ENCODE data around the gene SNX9.
"Not testable (repeated sequence)": the region's sequence is repeated elsewhere in the genome, so short reads cannot be mapped to it uniquely, and the experiment has no call there.

Gene SNX9

DNA sequence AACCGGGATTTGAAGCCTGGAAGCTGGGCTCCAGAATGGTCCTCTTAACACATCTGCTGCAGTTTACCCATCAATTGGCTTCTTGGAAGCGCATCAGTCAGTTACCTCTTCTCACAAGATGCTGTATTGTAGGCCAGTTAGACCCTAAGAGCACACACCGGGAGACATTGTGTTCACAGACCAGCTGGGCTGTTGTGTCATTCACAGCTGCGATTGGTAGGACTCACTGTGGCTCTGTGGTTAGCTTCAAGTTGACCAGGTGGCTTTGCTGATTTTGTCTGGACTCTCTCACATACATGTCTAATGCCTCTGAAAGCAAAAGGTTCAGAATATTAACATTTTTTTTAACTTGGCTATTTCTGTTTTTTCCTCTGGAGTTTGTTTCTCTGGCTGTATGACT, 64.8 kb downstream of the SNX9 start:
- no peak for DNase-seq

- no peak for DNase-seq
These were observed 68.7 kb downstream of the SNX9 start for GRCh38 chr6:157891544-157892362.

- DNase-seq = no peak
These were observed 69.4 kb downstream of the SNX9 start for GRCh38 chr6:157892363-157892877.

DNA sequence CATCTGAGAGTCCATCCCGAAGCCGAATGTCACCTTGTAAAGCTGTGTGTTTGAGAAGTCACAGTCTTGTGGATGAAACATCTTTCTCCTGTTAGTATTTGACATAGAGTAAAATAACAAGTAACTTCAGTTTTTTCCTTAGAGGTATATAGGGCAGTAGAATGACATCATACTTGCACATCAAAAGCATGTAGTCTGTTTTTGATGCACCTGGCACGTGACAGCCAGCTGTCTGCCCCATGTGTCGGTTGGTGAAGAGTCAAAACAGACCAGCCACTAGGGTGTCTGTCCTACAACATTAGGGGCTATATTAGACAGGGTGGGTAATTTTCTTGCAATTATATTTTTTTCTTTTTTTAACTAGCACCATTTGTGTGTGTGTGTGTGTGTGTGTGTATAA, 70.2 kb downstream of the SNX9 start:
- DNase-seq = no peak

DNA sequence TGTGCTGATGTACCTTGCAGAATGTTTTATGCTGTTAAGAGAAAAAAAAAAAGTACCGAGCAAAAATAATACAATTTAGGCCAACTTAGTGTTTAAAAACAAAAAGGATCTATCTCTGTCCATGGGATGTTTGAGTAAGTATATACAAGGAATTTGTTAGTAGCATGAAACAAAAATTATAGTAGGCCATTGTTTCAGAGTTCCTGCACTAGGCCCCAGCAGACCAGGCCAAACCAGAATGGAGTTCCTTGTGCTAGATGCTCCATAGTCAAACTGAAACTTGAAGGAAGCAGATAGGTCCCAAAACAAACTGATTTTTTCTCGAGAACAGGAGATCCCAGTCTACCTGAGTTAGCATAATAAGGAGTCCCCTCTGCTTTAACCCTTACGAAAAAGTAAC, 72.5 kb downstream of the SNX9 start:
- no peak for DNase-seq

GRCh38 chr6:157896932-157897331, 73.9 kb downstream of the SNX9 start:
- DNase-seq = no peak

DNA sequence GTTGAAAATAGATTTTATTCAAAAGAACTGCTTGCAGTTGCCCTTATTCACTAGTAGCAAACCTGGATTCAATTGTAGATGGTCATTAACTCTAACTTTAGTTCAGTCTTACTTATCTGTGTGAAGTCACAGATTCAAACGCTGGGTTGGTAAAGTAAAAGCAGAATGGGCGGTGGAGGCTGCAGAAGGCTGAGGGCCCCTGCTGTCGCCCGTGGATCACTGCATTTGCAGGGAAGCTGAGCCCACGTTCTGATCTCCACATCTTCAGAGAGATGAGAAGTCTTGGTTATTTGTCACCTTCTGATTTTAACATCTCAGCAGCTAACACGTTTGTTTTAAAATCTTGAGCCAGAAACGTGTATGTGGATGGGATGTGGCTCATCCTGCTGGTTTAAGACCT, 75.1 kb downstream of the SNX9 start:
- DNase-seq = peak in 4 of 14 donors; percentile 23 to 43 (median 32)

- no peak for DNase-seq
These were observed 75.6 kb downstream of the SNX9 start for GRCh38 chr6:157898640-157899039.

DNA sequence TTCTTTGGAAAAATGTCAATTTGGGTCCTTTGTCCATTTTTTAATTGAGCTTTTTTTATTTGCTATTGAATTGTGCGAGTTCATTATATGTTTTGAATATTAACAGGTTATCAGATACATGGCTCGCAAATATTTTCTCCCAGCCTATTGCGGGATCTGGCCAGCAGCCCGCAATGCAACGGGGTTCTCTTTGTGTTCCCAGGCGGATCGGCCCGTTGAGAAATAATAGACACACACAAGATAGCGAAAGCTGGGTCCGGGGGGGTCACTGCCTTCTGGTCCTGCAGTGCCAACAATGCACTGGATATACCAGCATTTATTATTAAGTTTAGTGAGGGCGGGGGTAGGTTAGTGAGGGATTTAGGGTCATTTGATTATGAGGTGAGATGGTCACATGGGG, 77.2 kb downstream of the SNX9 start:
- not testable (repeated sequence) for DNase-seq

DNA sequence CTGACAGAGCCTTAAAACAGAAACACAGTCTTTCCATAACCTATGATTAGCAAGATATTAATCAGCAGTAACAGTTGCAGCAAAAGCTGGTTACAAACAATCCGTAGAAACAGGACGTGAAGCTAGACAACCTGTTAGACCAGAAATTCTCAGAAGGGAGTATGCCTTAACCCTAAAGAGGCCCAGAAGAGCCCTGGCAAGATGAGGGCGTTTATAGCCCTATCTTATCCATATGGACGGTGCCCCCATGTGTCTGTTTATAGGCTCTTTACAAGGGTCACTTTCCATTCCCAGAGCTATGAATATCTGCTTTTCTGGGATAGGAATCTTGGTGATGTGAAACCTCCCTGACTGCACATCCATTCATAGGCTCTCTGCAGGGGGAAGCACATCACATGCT, 77.7 kb downstream of the SNX9 start:
- DNase-seq = not testable (repeated sequence)

GRCh38 chr6:157904999-157905398, 82.0 kb downstream of the SNX9 start:
- no peak for DNase-seq

GRCh38 chr6:157905590-157906342, 82.7 kb downstream of the SNX9 start:
- DNase-seq = no peak

DNA sequence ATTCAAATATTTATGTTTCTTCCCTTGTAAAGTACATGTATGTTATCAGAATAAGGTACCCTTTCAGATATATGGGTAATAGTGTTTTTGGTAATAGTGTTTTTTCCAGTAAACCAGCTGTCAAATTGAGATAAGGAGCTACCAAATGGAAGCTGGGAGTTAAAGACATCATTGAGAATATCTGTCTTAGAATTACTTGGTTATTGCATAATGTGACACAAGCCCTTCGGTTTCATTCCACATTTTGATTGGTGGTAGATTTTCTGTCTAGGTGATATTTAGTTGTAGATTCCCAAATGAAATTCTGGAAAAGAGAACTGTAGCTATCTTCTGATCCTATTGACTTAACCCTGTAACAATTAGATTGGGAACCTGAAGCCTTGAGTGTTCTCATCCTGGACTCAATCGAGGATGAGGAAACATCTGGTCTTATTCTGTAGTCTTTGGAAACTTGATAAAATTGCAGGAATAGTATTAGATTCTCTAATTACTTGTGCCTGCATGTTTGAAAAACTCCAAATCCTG, 83.6 kb downstream of the SNX9 start:
- no peak for DNase-seq

DNA sequence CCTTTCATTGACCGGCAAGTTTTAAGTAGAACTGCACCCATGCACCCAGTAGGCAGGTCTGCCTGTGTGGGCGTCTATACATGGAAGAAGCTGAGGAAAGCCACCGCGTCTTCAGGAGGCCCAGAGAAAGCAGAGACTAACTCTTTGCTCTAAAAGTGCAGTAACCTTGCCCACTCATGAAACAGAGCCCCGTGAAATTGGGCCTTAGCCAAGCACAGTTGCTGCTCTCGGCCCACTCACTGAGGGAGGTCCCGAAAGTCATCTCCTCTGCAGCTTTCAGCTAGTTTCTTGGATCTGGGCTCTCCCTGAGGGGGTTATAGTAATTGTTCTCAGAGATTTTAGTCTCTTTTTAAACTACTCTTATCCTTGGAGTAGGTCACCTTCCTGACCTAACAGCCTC, 84.6 kb downstream of the SNX9 start:
- no peak for DNase-seq

DNA sequence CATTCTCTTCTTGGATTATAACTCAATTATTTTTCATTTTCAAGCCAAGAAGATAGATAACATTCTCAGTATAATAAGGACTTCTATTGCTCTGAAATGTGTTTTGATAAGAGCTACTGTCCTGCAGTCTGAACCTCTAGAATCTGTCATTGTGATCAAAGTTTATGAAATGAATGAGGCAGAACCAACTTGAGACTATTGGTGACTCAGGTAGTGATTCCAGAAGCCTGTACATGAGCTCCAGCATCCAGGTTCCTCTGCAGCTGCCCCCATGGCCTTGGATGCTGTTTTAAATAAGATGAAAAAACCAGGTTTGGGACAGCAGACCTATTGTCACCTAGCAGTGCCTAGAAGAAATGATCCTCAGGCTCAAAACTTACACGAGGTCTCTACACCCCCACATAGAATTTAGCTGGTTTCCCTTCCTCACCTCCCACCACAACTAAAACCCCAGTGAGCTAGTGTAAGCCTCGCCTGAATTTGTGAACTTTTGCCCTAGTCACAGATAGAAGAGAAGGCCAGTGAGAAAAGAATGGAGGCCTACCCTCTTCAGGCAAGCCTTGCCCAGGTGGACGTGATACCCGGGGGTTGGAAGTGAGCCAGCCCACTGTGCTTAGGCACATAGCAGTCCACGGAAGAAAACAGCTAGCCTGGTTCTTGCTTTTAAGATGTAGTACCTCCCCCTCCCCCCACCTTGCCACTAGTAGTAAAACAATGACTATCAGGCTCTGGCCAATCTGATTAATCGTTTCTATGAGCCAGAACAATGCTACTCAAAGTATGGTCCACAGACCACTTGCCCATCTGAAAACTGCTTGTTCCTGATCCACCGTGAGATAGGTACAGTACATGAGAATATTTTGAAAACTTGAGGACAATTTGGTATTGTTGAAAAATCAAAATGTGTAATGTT, 85.6 kb downstream of the SNX9 start:
- no peak for DNase-seq

GRCh38 chr6:157909282-157909664, 86.2 kb downstream of the SNX9 start:
- DNase-seq = no peak

GRCh38 chr6:157911278-157911677, 88.2 kb downstream of the SNX9 start:
- DNase-seq = no peak

- DNase-seq = no peak
These were observed 88.7 kb downstream of the SNX9 start for GRCh38 chr6:157911786-157912185.

GRCh38 chr6:157912326-157912725, 89.3 kb downstream of the SNX9 start:
- DNase-seq = peak in 7 of 14 donors; percentile 33 to 58 (median 40)

DNA sequence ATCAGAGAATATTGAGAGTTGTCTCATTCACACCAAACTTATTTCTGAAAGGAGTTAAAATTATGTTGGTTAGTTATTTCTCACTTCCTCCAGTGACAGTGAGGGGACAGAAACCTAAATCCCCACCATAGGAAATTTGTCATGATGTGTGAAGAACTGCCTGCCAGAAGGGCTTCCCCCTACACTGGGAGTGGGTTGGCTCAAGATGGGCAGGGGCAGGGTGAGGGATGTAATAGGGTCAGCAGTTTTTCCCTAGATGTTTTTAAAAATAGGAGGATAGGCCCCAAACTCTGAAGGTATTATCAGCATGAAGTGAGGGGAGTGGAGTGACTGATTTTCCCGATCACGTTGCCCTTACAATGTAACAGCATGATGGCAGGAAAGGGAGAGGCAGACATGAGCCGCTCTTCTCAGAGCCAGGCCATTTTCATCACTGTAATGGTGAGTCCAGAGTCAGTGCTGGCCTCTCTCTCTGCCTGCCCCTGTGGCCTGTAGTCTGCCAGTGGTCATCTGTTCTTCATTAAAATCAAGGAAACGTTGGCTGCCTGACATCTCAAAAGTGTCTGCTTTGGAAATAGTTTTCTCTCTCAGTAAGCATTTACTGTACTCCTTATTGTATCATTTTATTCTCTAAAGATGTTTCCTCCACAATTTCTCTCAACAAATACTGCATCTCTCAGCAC, 98.8 kb downstream of the SNX9 start:
- DNase-seq = no peak

- DNase-seq = no peak
These were observed 102.7 kb downstream of the SNX9 start for GRCh38 chr6:157925771-157926170.

- no peak for DNase-seq
These were observed 104.0 kb downstream of the SNX9 start for GRCh38 chr6:157927011-157927410.
